NB4 (cell line): ENCODE data around the gene UBA52.

Experiments
- DNase-seq: peaks from one replicate; pipeline ENCODE4 v3.0.0; 2010; ENCODE audit warnings: low read depth
- H3K4me3 ChIP-seq: one replicate; pipeline ENCODE4 v1.5.1; 2011; ENCODE audit warnings: mild to moderate bottlenecking, low read depth, low read length, moderate library complexity
- MYC ChIP-seq: IDR thresholded peaks from 2 replicates; pipeline ENCODE4 v1.6.1; 2011; ENCODE audit warnings: low read depth, low read length
- POLR2A ChIP-seq: IDR thresholded peaks from 2 replicates; pipeline ENCODE4 v1.6.1; 2011; ENCODE audit warnings: mild to moderate bottlenecking; ENCODE audit not compliant: insufficient read length; ENCODE audit errors: extremely low read depth
- TF ChIP-seq, protein P1 (sequence below): IDR thresholded peaks from one replicate; pipeline ENCODE4 v1.5.1; 2012; ENCODE audit warnings: low read depth, low read length
- TF ChIP-seq, protein P2 (sequence below): IDR thresholded peaks from 2 replicates; pipeline ENCODE4 v1.6.1; 2011; ENCODE audit warnings: low read depth, low read length

The UBA52 gene

GRCh38 chr19:18557411-18558201, 14.1 kb upstream of the UBA52 start, which contains the start of gene KXD1:
Gene KXD1, plus strand, starts transcription at chr19:18557870. Its CDS starts 4,187 bp downstream, at chr19:18562057.
- peak; percentile 79 for TF ChIP-seq MYC
- TF ChIP-seq, protein P1, sequence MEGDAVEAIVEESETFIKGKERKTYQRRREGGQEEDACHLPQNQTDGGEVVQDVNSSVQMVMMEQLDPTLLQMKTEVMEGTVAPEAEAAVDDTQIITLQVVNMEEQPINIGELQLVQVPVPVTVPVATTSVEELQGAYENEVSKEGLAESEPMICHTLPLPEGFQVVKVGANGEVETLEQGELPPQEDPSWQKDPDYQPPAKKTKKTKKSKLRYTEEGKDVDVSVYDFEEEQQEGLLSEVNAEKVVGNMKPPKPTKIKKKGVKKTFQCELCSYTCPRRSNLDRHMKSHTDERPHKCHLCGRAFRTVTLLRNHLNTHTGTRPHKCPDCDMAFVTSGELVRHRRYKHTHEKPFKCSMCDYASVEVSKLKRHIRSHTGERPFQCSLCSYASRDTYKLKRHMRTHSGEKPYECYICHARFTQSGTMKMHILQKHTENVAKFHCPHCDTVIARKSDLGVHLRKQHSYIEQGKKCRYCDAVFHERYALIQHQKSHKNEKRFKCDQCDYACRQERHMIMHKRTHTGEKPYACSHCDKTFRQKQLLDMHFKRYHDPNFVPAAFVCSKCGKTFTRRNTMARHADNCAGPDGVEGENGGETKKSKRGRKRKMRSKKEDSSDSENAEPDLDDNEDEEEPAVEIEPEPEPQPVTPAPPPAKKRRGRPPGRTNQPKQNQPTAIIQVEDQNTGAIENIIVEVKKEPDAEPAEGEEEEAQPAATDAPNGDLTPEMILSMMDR: no peak
- TF ChIP-seq, protein P2, sequence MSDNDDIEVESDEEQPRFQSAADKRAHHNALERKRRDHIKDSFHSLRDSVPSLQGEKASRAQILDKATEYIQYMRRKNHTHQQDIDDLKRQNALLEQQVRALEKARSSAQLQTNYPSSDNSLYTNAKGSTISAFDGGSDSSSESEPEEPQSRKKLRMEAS: peak; percentile 84
- peak; percentile 78 for TF ChIP-seq POLR2A
- DNase-seq: peak; percentile 99
- peak within 1 kb of the TSS; percentile 90 for H3K4me3 ChIP-seq

GRCh38 chr19:18558202-18558555, 13.5 kb upstream of the UBA52 start:
- no peak for DNase-seq
- H3K4me3 ChIP-seq: peak overlapping the region; percentile 90
- TF ChIP-seq, protein P1: no peak
- TF ChIP-seq POLR2A (no peak), MYC (no peak)
- TF ChIP-seq, protein P2: no peak

GRCh38 chr19:18558604-18559003, 13.1 kb upstream of the UBA52 start:
- DNase-seq: no peak
- H3K4me3 ChIP-seq: peak overlapping the region; percentile 90
- TF ChIP-seq POLR2A (no peak), MYC (no peak)
- TF ChIP-seq, protein P1: no peak
- TF ChIP-seq, protein P2: no peak

- no peak for DNase-seq
- H3K4me3 ChIP-seq: no peak overlapping the region
- TF ChIP-seq, protein P2: no peak
- TF ChIP-seq POLR2A (no peak), MYC (no peak)
- TF ChIP-seq, protein P1: no peak
Measured at GRCh38 chr19:18559685-18560084, 12.0 kb upstream of the UBA52 start.

DNA sequence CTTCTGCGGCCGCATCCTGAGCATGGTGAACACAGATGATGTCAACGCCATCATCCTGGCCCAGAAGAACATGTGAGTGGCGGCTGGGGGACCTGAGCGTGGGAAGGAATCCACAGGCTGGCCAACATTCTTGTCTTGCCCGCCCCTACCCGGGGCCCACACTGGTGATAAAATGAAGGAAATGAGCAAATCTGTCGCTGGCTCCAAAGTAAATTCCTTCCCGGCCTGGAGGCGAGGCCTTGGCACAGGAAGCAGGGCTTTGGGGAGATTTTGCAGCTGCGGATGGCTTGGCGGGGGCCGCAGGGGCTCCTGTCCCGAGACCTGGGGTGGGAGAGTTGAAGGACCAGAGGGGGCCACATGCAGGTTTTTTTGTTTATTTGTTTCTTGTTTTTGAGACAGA, 9.6 kb upstream of the UBA52 start:
- TF ChIP-seq, protein P2: no peak
- TF ChIP-seq, protein P1: no peak
- no peak for TF ChIP-seq MYC
- no peak for TF ChIP-seq POLR2A
- DNase-seq: no peak
- no peak overlapping the region for H3K4me3 ChIP-seq
